IPS-NIHi7 (cell line): ENCODE measurements around the gene PTCRA.
"Not testable (repeated sequence)": the region's sequence is repeated elsewhere in the genome, so short reads cannot be mapped to it uniquely, and the experiment has no call there.

Experiments used
- DNase-seq: peaks from one replicate; pipeline ENCODE4 v3.0.0; 2012; ENCODE audit warnings: mixed read lengths; ENCODE audit errors: extremely low spot score

Gene PTCRA

DNA sequence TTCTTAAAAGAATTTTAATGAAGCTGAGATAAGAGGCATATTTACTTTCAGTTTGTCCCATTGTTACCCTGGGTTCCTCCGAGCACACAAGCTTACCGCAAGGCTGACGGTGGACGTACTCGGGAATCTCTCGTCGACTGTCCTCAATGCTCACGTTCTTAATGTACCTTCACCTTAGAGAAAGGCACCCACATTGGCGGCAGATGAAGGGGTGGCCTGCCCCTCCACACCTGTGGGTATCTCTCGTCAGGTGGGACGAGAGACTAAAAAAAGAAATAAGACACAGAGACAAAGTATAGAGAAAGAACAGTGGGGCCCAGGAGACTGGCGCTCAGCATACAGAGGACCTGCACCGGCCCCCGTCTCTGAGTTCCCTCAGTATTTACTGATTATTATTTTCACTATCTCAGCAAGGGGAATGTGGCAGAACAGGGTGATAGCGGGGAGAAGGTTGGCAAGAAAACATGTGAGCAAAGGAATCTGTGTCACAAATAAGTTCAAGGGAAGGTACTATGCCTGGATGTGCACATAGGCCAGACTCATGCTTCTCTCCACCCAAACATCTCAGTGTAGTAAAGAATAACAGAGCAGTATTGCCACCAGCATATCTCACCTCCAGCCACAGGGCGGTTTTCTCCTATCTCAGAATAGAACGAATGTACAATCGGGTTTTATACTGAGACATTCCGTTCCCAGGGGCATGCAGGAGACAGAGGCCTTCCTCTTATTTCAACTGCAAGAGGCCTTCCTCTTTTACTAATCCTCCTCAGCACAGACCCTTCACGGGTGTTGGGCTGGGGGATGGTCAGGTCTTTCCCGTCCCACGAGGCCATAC, 13.2 kb upstream of the PTCRA start:
- not testable (repeated sequence) for DNase-seq

DNA sequence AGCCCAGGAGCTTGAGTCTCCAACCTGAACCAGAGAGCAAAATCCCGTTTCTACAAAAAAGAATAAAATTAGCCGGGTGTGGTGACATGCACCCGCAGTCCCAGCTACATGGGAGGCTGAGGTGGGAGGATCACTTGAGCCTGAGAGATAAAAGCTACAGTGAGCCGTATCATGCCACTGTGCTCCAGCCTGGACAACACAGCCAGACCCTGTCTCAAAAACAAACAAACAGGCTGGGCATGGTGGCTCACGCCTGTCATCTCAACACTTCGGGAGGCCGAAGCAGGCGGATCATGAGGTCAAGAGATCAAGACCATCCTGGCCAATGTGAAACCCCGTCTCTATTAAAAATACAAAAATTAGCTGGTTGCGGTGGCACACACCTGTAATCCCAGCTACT, 11.4 kb upstream of the PTCRA start:
- no peak for DNase-seq

DNA sequence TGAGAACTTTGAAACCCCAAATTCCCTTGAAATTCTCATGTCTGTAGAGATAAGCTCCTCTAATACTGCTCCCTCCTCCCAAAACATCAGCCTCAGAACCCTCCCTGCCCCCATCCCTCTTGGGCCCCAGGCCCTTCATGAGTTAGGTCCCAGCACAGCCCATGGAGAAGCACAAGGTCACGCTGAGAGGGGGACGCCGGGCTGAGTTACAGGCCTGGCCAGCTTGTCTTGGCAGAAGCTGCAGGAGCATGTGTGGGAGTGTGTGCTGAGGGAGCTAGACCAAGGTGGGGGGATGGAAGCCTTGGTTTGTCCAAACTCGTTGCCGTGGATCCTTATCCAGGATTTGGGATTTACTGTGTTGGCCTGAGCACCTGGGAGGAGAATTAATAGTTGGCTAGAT, 8.5 kb upstream of the PTCRA start:
- no peak for DNase-seq

DNA sequence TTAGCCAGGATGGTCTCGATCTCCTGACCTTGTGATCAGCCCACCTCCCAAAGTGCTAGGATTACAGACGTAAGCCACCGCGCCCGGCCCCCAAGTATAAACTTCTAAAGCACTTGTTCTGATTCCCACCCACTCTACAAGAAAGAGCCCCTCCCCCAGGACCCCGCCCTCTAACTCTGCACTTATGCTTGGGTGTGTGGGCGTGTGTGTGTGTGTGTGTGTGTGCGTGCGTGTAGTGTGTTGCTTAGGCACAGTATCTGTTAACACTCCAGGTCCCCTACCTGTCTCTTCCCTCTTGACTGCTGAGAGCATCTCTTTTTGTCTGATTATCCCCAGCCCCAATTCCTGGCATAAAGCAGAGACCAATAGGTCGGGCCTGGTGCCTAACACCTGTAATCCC, 6.0 kb upstream of the PTCRA start:
- no peak for DNase-seq

DNA sequence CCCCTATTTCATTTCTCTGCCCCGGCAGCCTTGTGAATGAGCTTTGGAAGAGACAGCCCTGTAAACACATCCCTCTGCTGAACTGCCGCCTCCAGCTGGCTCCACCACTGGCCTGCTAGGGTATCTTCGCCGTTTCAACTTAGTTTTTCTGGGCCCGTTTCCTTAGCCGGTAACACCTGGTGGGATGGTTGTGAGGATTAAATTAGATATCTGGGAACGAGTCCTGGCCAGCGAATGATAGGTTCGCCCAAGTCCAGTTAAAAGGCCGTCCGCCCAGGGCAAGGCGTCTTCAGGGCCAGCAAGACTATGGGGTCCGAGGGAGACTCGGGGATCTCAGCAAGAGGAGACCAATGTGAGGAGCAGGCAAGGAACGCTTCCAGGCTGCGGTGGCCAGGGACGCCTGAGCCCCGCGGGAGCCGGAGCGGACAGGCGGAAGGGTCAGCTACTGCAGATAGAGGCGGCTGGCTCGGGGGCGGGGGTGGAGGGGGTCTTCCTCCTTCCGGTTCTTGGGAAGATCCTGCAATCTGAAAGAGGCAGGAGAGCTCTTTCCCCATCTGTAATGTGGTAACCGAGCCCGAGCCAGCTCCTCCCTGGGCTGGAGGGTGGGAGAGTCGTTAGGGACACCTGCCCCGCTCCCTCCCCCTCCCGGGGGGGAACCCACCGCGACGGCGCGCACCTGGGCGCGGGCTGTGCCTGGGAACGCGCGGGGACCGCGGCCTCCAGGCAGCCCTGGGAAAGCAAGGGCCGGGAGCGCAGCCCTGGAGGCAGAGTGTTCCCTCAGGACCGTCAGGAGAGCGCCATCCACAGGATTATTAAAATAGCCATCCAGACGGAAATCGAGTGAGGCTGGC, 4.5 kb upstream of the PTCRA start:
- peak; percentile 78 for DNase-seq

DNA sequence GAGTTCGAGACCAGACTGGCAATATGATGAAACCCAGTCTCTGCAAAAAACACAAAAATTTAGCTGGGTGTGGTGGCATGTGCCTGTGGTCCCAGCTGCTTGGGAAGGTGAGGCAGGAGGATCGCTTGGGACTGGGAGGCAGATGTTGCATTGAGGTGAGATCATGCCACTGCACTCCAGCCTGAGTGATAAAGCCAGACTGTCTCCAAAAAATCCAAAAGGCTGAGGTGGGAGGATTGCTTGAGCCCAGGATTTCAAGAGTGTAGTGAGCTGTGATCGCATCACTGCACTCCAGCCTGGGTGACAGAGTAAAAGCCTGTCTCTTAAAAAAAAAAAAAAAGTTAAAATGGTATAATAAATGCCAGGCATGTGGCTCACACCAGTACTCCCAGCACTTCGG, 1.3 kb upstream of the PTCRA start:
- DNase-seq, result no peak

DNA sequence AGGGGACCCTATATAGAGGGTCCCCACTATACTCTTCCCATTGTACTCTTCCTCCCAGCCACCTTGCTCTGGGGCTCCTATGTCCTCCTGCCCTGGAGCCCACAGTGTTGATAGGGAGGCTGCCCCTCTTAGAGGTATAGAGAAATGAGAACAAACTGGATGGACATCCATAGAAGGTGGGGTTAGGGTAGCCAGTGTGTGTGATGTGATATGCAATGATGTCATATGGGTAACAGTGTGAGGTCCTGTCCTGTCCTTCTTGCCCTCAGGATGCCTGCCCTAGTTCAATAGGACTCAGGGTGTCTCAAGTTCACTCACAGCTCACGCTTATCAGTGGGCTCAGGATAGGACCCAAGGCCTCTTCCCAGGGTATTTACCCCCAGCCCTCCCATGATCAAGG, 435 bp downstream of the PTCRA start:
- no peak for DNase-seq

DNA sequence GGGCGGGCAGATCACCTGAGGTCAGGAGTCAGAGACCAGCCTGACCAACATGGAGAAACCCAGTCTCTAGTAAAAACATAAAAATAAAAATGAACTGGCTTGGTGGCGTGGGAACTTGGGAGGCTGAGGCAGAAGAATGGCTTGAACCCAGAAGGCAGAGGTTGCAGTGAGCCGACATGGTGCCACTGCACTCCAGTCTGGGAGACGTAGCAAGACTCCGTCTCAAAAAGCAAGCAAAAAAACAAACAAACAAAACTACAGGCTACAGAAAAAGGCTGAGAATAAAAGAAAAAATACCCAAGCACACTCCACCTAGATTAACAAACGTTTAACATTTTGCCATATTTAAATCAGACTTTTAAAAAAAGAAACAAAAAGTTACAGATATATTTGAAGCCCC, 5.9 kb downstream of the PTCRA start:
- DNase-seq, result no peak

DNA sequence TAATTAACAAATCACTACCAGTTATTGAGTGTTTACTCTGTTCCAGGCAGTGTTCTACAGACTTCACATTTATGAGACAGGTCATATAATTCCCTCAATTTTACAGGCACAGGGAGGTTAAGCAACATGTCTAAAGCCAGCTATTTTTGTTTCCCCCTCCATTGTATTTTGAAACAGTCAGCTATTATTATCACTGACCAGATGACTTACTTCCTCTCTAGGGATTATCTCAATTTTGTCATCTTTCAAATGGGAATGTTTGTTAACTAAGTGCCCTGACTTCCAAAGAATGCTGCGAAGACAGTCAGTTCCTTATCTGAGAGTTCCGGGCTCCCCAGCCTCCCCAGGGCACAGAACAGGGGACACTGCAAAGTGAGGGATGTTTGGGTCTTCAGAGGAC, 7.8 kb downstream of the PTCRA start:
- no peak for DNase-seq

DNA sequence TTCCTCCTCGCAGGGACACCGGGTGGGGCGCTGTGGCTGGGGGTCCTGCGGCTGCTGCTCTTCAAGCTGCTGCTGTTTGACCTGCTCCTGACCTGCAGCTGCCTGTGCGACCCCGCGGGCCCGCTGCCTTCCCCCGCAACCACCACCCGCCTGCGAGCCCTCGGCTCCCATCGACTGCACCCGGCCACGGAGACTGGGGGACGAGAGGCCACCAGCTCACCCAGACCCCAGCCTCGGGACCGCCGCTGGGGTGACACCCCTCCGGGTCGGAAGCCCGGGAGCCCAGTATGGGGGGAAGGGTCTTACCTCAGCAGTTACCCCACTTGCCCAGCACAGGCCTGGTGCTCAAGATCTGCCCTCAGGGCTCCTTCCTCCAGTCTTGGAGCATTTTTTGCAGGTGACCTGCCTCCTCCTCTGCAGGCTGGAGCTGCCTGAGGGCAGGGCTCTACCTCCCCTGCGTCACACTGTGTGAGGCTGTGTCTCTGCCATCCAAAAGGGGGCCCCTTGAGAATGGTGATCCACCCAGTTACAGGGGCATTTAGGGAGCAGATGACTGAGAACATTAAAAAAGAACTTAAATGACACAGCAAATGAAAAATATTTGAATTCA, 9.5 kb downstream of the PTCRA start:
- DNase-seq, result peak; percentile 41

DNA sequence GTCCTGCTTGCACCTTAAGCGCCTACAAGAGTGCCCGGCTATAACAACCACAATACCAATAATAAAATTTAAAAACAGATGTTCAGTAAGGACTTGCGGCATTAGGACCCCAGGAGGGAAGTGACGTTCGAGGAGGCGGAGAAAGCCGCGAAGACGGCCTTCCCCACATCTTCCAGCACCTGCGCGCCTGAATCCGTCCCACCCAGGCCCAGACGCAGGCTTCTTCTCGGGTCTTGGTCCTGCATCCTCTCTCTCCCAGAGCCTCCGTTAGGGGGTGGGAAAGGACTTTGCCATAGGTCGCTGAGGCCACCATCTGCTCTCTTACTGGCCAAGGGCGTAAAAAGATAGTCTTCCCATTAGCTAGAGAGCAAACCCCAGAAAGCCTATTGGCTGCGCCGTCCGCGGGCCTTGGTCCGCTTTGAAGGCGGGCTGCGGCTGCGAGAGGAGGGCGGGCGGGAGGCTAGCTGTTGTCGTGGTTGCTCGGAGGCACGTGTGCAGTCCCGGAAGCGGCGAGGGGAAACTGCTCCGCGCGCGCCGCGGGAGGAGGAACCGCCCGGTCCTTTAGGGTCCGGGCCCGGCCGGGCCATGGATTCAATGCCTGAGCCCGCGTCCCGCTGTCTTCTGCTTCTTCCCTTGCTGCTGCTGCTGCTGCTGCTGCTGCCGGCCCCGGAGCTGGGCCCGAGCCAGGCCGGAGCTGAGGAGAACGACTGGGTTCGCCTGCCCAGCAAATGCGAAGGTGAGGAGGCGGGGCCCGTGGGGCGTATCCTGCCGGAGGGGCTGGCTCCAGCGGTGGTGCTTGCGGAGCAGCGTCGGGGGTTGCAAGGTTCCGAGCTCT, 13.3 kb downstream of the PTCRA start, which contains the start of gene CNPY3:
CNPY3 (plus strand) TSS at position 495 of the 835 bp plus-strand sequence; CDS start at position 586, 91 bp downstream.
- peak; percentile 94 for DNase-seq

DNA sequence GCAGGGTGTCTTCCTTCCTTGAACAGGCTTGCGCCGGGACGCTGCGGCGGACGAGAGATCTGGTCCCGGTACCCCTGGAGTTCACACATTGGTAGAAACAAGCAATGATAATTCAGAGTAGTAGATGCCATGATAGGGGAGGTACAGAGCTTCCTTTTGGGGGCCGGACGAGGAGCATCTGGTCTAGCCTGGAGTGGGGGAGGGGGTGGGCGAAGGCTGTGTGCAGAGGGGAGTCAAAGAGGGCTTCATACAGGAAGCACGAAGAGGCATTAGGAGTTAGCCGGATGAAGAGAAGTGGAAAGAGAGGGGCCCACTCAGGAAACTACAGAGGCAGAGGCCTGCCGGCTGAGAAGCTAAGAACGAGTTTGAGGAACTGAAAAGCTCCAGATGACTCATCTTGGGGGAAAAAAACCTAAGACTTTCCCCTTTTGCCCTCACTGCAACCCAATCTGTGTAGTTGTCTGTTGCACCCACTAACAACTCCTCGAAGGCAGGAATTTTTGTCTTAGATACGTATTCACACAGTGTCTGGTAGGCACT, 14.0 kb downstream of the PTCRA start:
- DNase-seq, result no peak

DNA sequence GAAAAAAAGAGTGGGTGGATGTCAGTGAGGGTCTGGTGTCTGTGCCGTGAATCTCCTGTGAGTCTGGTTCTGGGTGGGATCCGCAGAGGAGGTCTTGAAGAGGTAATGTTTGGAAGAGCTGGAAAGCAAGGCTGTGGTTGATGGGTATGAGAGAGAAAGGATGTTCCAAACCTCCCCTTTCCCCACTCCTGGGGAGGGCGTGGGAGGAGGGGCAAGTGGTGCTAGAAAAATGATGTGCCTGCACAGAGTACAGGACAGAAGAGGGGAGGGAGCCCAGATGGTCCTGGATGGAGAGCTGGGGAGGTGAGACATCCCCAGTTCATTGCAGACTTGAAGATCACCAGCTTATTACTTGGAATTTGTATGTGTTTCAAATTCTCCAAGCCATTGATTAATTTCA, 16.6 kb downstream of the PTCRA start:
- no peak for DNase-seq

DNA sequence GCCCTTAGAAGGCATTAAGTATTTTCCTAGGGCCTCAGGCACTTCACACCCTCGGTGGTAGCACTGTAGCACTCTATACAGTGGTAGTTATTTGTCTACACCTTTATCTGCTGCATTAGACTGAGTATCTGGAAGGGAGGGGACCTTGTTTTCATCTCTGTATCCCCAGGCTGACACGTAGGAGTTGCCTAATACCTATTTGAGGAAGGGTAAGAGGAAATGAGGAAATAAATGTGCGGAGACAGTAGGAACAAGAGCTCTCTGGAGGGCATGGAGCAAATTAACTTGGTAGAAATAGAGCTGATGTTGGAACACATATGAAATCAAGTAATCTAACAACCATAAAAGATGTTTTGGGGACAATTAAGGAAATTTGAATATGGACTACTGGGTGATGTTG, 17.4 kb downstream of the PTCRA start:
- no peak for DNase-seq

DNA sequence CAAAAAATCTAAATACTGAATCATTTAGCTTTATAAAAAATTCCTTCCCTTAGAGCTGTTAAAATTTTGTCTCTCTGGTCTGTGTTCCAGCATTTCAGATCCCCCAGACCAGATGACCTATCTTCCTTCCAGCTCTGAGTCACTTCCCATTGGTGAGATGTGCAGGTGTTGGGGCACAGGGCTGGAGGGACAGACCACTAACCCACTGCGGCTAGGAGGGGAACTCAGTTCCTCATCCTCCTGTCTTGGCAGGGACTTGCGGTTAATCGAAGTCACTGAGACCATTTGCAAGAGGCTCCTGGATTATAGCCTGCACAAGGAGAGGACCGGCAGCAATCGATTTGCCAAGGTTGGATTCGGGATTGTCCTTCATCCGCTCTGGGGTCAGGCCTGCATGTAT, 19.5 kb downstream of the PTCRA start:
- DNase-seq, result no peak

DNA sequence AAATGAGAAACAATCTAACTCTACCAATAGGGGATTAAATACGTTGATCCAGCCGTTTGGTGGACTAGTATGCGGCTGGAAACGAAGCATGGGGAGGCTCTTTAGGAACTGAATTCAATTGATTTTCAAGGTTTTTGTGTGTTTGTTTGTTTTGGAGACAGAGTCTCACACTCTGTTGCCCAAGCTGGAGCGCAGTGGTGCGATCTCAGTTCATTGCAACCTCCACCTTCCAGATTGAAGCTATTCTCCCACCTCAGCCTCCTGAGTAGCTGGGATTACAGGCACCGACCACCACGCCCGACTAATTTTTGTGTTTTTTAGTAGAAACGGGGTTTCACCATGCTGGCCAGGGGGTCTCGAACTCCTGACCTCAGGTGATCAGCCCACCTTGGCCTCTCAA, 20.5 kb downstream of the PTCRA start:
- DNase-seq, result no peak

DNA sequence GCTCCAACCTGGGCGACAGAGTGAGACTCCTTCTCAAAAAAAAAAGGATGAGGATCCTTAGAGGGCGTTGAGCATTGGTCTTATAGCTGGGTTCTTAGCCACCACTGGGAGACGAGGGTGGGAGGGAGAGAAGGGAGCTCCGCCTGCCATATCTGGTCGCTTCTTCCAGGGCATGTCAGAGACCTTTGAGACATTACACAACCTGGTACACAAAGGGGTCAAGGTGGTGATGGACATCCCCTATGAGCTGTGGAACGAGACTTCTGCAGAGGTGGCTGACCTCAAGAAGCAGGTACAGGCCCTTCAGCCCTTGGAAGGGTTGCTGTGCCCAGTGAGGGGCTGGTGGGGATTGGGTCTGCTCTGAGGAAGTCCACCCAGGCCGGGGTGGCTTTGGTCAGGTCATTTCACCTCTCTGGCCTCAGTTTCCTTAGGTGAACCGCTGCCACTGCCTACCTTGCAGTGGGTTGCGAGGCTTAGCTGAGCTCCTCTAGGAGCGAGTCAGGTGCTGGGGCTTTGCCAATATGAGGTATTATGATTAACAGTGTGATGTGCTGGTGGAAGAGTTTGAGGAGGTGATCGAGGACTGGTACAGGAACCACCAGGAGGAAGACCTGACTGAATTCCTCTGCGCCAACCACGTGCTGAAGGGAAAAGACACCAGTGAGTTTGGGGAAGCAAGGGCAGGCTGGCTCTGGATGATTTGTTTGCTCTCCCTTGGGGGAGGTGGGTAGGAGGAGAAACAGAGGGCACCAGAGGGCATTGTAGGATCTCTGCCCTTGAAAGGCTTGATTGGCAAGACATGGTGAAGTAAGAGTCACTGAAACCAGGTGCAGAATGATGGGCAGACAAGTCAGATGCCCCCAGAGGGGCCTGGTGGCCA, 21.9 kb downstream of the PTCRA start:
- DNase-seq, result no peak

DNA sequence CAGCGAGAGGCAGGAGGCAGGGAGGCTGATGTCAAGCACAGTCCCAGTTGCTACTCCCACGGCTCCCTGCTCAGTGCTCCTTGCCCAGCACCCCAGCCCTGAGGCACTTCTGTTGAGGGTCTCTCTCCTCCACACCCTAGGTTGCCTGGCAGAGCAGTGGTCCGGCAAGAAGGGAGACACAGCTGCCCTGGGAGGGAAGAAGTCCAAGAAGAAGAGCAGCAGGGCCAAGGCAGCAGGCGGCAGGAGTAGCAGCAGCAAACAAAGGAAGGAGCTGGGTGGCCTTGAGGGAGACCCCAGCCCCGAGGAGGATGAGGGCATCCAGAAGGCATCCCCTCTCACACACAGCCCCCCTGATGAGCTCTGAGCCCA, 22.6 kb downstream of the PTCRA start:
- DNase-seq, result no peak

DNA sequence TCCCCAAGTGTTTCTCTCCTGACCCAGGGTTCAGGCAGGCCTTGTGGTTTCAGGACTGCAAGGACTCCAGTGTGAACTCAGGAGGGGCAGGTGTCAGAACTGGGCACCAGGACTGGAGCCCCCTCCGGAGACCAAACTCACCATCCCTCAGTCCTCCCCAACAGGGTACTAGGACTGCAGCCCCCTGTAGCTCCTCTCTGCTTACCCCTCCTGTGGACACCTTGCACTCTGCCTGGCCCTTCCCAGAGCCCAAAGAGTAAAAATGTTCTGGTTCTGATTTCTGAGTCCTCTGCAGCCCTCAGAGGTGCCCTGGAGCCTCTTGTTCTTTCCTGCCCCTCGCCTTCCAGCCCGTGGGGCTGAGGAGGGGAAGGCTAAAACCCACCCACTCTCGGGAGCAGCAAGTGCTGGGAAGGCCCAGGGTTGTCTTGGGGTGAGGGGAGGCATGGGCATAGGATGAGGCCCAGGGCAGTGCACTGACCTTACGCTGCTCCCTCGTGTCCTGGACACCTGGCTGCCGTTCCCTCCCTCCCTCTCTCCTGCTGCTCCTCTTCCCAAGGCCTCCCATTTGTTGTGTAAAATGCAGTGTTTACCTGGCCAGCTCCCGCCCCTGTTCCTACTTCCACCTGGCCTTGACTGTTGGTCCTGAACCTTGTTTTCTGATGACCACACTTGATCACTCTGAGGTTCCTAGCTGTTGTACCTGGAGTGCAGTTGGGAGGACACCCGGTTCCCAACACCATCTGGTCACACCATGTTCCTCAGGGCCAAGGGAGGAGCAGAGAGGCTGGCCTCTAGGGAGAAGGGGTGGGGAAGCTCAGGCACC, 23.3 kb downstream of the PTCRA start:
- DNase-seq, result no peak

DNA sequence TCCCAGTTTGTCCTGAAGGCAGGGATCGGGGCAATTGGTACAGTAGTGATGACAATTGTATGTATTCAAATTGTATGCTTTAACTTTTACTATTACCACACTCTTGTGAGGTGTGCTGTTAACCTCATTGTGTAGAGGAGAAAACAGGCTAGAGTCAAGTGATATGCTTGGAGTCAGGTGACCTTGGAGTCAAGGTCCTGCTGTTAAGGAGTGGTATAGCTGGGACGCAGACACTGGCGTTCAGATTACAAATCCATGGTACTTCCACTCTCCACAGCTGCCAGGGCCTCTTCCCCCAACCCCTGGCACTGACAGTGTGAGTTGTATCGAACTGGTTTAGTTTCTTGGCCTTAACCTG, 23.9 kb downstream of the PTCRA start:
- DNase-seq, result no peak
